ENCODE measurements around the gene ZNF710.

ZNF710 gene

DNA sequence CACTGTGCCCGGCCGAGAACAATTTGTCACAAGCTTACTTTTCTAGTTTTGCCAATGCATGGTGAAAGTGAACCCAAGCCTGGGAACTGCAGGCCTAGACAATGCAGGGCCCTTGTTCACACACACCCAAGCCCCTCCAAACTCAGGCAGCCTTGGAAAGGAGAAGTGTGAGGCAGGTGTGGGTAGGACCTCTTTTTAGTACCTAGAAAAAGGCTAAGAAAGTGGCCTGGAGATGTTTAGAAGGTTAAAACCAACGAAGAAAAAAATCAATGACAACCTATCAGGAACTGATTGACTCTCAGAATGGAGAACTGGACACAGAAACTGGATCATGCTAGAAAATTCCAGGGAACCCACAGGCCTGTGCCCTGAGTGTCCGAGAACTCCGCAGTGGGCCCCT lies 82.3 kb downstream of the ZNF710 start:
- DNase-seq (ENCODE audit: low read depth): no peak

DNA sequence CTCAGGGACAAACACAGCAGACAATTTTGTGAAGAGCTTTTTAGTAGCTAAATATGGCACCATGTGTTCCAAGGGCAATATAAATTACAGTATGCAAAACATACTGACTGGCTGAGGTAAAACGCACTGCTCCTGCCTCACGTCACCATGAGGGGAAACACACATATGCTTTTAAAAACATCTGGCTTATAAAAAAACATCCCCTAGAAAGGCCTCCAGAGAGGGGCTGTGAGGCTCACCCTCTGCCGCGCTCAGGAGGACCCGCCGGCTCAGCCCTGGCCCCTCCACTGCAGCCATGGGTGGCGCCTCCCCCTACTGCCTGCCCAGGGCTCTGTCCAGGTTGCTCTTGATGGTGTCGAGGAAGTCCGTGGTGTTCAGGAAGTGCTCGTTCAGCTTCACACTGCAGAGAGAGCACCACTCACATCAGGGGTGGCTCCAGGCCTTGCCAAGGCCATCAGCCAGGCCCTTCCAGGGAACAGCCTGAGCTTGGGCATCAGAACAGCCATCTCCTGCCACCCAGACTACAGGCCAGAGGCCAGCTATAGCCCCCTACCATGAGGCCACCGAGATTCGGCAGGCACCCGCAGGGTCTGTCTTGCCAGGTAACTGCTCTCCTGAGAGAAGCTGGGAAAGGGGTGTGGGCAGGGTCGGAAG lies 83.0 kb downstream of the ZNF710 start:
- no peak for DNase-seq (ENCODE audit: low read depth)

DNA sequence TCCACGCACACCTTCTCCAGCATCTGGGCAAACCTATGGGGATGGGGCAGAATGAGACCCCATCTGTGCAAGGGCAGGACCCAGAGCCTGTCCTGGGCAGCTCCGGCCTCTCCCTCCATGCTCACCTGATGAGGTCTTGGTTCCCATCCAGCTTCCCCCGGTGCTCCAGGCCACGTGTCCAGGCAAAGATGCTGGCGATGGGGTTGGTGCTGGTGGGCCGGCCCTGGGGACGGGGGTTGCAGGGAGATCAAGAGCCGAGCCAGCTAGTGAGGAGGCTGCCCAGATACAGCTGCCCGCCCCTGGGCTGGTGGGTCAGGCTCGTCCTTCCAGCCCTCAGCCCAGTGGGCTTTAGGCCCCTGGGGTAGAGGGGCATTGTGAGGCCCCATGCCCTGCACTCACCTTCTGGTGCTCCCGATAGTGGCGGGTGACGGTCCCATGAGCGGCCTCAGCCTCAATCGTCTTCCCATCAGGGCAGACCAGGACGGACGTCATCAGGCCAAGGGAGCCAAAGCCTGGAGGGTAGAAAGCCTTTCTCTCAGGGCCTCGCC lies 83.8 kb downstream of the ZNF710 start:
- no peak for DNase-seq (ENCODE audit: low read depth)

- DNase-seq (ENCODE audit: low read depth): no peak
Observed at GRCh38 chr15:90085565-90085964, 84.4 kb downstream of the ZNF710 start.

DNA sequence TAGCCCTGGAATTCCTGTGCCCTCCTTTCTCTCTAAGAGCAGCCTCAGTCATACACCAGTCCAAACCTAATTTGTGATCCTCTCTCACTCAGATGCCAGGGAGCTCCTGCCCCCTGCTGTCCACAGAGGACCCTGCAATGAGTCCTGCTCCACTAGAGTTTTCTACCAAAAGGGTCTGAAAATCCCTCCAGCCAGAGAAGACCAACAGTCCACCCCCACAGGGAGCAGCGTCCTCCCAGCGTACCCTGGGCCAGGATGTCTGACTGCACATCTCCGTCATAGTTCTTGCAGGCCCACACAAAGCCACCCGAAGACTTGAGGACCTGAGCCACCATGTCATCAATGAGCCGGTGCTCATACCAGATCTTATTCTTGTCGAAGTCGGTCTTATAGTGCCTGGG lies 85.7 kb downstream of the ZNF710 start:
- DNase-seq (ENCODE audit: low read depth): no peak

GRCh38 chr15:90087454-90088154 lies 86.5 kb downstream of the ZNF710 start:
- DNase-seq (ENCODE audit: low read depth): no peak

DNA sequence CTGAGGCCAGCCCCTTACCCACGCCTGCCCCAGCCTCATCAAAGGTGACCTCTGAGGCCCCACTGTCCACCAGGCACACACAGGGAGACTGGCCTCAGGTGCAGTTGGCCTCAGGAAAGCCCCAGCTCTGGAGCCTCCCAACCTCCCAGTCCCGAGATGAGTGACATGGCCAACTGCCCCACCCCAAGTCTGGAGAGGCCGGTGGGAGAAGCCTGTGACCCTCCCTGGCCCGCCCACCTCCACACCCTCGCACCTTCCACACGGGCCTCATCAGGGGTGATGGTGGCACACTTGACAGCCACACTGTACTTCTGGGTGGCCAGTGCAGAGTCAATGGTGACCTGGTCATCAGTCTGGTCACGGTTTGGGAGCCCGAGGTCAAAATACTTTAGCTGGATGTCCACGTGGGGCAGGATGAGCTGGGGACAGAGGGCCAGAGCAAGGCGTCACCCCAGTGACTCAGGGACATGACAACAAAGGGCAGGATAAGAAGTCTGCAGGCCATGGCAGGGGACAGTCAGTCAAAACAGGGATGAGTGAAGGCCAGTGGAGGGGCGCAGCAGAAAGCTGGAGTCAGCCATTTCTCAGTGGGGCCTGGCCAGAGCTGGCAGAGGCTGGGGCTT lies 89.2 kb downstream of the ZNF710 start:
- no peak for DNase-seq (ENCODE audit: low read depth)

- no peak for DNase-seq (ENCODE audit: low read depth)
Observed at GRCh38 chr15:90091156-90091931, 90.2 kb downstream of the ZNF710 start.

GRCh38 chr15:90095521-90095959 lies 94.4 kb downstream of the ZNF710 start:
- no peak for DNase-seq (ENCODE audit: low read depth)

DNA sequence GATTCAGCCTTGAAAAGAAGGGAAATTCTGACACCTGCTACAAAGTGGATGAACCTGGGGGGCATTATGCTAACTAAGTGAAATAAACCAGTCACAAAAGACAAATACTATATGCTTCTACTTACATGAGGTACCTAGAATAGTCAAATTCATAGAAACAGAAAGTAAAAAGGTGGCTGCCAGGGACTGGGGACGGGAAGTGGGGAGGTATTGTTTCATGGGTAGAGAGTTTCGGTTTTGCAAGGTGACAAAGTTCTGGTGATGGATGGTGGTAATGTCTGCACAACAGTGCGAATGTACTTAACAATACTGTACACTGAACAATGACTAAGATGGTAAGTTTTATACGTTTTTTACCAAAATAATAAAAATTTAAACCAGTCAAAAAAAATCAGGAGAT lies 96.4 kb downstream of the ZNF710 start:
- DNase-seq (ENCODE audit: low read depth): no peak

GRCh38 chr15:90099072-90099867 lies 98.1 kb downstream of the ZNF710 start:
- no peak for DNase-seq (ENCODE audit: low read depth)

GRCh38 chr15:90099868-90100831 lies 99.0 kb downstream of the ZNF710 start:
- peak; percentile 55 for DNase-seq (ENCODE audit: low read depth)

GRCh38 chr15:90101130-90101968 lies 100.2 kb downstream of the ZNF710 start:
- DNase-seq (ENCODE audit: low read depth): no peak

GRCh38 chr15:90101969-90102890 lies 101.1 kb downstream of the ZNF710 start, which contains the start of gene IDH2:
Gene IDH2 (minus strand): TSS chr15:90102468. CDS start chr15:90102390, 78 bp downstream.
- DNase-seq (ENCODE audit: low read depth): peak; percentile 64

DNA sequence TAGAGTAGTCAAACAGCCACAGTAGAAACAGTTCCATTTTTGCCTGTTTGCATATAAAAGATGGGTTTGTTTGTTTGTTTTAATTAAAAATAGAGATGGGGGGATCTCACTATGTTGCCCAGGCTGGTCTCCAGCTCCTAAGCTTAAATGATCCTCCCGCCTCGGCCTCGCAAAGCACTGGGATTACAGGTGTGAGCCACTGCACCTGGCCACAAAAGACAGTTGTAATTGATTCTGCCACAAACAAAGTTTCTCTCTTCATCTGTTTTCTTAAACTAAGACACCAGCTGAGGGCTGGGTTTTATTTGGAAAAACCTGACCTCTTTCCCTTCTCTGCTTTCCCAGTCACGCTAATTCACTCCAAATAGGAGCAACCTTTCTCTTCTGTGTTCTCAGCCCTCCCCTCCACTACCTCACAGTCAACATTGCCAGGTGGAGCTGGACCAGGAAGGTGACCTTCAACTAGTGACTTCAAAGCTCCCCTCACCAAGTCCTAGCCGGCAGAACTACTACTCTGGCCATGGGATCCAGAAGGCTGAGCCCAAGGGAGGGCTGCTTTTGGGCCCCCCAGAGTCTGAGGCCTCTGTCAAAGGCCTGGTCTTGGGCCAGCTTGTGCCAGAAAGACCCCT lies 102.7 kb downstream of the ZNF710 start:
- no peak for DNase-seq (ENCODE audit: low read depth)

DNA sequence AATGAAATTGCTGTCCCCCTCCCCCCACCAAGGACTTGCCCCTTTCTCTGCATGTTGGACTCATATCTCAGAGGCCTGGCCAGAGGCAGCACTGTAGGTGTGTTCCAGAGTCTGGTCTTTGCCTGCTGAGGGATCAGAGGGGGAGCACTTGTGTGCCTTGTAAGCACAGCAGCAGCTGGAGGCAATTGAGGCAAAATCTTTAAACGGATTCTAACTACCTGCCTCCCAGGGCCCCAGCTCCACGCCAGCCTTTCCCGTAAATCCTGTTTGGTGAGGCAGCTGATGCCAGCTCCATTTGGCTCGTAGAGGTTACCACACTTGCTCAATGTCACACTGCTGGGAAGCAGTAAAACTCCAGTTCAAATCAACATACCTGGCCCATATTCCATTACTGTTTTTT lies 103.4 kb downstream of the ZNF710 start:
- no peak for DNase-seq (ENCODE audit: low read depth)

DNA sequence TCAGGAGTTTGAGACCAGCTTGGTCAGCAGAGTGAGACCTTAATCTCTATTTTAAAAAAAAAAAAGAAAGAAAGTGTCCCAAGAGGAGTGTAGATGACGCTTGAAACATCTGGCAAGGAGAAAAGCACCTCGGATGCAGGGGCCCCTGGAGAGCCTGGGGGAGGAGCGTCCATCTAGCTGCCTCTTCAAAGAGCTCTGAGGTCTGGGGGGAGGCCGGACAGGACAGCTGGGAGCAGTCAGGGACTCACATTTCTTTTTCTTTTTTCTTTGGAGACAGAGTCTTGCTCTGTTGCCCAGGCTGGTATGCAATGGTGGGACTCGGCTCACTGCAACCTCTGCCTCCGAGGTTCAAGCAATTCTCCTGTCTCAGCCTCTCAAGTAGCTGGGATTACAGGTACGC lies 104.4 kb downstream of the ZNF710 start:
- DNase-seq (ENCODE audit: low read depth): no peak

All from stromal cell of bone marrow (primary cell).